BJ (cell line): ENCODE data around the gene TSC22D4. TPM values are rescaled to one million over a fixed set of nuclear protein-coding genes. Genes with fewer than 3 reads are reported as not detected.

Experiments
- CTCF ChIA-PET: fragments of 350-600 bp; formaldehyde crosslinking; extraction: SDS; loops from one replicate; lab custom pipeline; 2021; ENCODE audit warnings: antibody characterized with exemption, inconsistent platforms; lab: Yijun Ruan, JAX
- POLR2A ChIA-PET: fragments of 300-600 bp; sonication (Branson Sonifier 250); formaldehyde crosslinking; extraction: SDS; loops from one replicate; lab custom pipeline; 2021; ENCODE audit warnings: antibody characterized with exemption; lab: Charles Lee
- DNase-seq: peaks from one replicate; pipeline ENCODE4 v3.0.0-alpha.2; 2011; ENCODE audit warnings: low read depth
- H3K27me3 ChIP-seq: 2 replicates; pipeline ENCODE4 v1.6.0; 2011; ENCODE audit warnings: low read length; ENCODE audit not compliant: control insufficient read depth, insufficient read depth
- H3K36me3 ChIP-seq: 2 replicates; pipeline ENCODE4 v1.5.1; 2011; ENCODE audit warnings: low read length; ENCODE audit not compliant: control insufficient read depth, insufficient read depth
- H3K4me3 ChIP-seq: 2 replicates; pipeline ENCODE4 v1.5.1; 2011; ENCODE audit warnings: low read depth, mild to moderate bottlenecking, control low read depth, low read length
- CTCF ChIP-seq: IDR thresholded peaks from 2 replicates; pipeline ENCODE4 v1.5.1; 2011; ENCODE audit warnings: low read depth, mild to moderate bottlenecking, control low read depth, inconsistent platforms, low read length, moderate library complexity; ENCODE audit not compliant: insufficient read depth
- polyA plus RNA-seq: library from polyadenylated mRNA; depleted of rRNA; stranded (reverse); fragments of >200 nt; gene quantifications from 2 replicates; pipeline ENCODE4 v1.2.3, GENCODE V29; 2011

TSC22D4 gene
- polyA plus RNA-seq, 1 experiment, result 20.7 TPM

- 0 out of 2 replicates have a peak, but pooled peaks cover 5% of the 10 kb centered on the region for H3K27me3 ChIP-seq
- no peak for TF ChIP-seq CTCF
- no peaks in the 10 kb centered on the region for H3K36me3 ChIP-seq
- no peak for DNase-seq
- ChIA-PET POLR2A (no interaction called here), CTCF (interaction anchor here (1.0 kb wide), 1 partner anchor 50 kb away, joined by 3 read pairs; no protein-coding TSS in a partner anchor)
- H3K4me3 ChIP-seq, result no peak overlapping the region
Observed at GRCh38 chr7:100519580-100519979, 40.6 kb upstream of the TSC22D4 start.

- 0 out of 2 replicates have a peak, but pooled peaks cover 3% of the 10 kb centered on the region for H3K27me3 ChIP-seq
- ChIA-PET POLR2A (no interaction called here), CTCF (interaction anchor here (1.0 kb wide), 1 partner anchor 42 kb away, joined by 3 read pairs; no protein-coding TSS in a partner anchor)
- no peak overlapping the region for H3K4me3 ChIP-seq
- TF ChIP-seq CTCF, result no peak
- H3K36me3 ChIP-seq, result no peaks in the 10 kb centered on the region
- DNase-seq, result no peak
Observed at GRCh38 chr7:100517305-100517704, 38.3 kb upstream of the TSC22D4 start.

- no peak overlapping the region for H3K4me3 ChIP-seq
- TF ChIP-seq CTCF, result no peak
- DNase-seq, result peak; percentile 78
- ChIA-PET POLR2A (interaction anchor here (0.5 to 0.7 kb wide), 2 partner anchors 35 to 86 kb away, joined by 3 to 11 read pairs; partner anchors contain the start of gene PCOLCE), CTCF (interaction anchor here (0.8 to 1.7 kb wide), 4 partner anchors 11 to 177 kb away, joined by 3 to 4 read pairs (median 3); no protein-coding TSS in a partner anchor)
- H3K27me3 ChIP-seq, result 0 out of 2 replicates have a peak, but pooled peaks cover 3% of the 10 kb centered on the region
- no peaks in the 10 kb centered on the region for H3K36me3 ChIP-seq
Observed at GRCh38 chr7:100516135-100516812, 37.3 kb upstream of the TSC22D4 start.

GRCh38 chr7:100515072-100515532 is 36.1 kb upstream of the TSC22D4 start:
- CTCF ChIA-PET, result interaction anchor here (1.7 kb wide), 1 partner anchor 27 kb away, joined by 4 read pairs; no protein-coding TSS in a partner anchor

More at GRCh38 chr7:100515072-100515532, 36.1 kb upstream of the TSC22D4 start:
- no peak for TF ChIP-seq CTCF
- no peak overlapping the region for H3K4me3 ChIP-seq
- DNase-seq, result peak; percentile 53
- no peaks in the 10 kb centered on the region for H3K36me3 ChIP-seq
- POLR2A ChIA-PET, result no interaction called here
- H3K27me3 ChIP-seq, result 0 out of 2 replicates have a peak, but pooled peaks cover 3% of the 10 kb centered on the region
